Stimulated activated CD4-positive, alpha-beta T cell treated with anti-CD3 and anti-CD28 coated beads, Interleukin-4, amount 100 ng/mL, for 24 hours (primary cell): ENCODE measurements around the gene BSN.

Experiments used
- DNase-seq: peaks from one replicate; pipeline ENCODE4 v3.0.0-alpha.2; 2020

Gene BSN

DNA sequence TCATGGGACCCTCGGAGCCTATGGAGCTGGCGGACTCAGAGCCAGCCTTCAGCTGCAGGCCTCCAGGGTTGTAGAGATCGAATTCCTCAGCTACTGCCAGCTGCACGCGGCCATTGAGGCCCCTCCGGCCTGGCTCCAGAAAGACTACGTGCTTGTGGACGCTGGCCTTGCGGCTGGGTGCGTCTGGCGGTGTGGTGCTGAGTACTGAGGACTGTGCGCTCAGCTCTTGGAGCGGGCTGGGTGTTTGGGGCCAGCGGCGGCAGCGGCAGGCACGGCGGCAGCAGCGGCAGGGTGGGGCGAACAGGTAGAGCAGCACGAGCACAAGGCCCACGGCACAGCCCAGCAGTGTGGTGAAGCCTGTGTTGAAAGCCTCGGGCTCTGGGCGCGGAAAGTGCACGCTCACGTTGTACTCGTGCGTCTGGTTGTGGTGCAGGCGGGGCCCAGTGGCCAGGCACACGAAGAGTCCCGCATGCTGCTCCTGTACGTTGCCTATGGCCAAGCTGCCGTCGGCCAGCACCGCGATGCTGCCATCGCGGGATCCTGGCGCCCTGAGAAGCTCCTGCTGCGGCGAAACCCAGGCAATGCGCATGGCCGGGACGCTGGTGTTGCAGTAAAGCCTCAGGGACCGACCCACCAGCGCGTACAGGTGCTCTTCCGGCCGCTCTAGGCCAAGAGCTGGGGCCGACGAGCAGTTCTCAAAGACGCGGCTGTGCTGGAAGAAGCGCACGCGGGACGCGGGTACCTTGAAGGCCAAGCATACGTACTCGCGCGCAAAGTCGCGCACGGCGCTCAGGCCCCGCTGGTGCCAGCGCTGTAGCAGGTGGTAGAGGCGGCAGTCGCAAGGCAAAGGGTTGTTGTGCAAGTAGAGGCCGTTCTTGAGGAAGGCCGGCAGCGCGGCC, 163.9 kb downstream of the BSN start:
- DNase-seq = no peak

GRCh38 chr3:49718858-49719213, 164.6 kb downstream of the BSN start:
- DNase-seq = no peak

- DNase-seq = peak; percentile 92
Measured at GRCh38 chr3:49719214-49719884, 165.1 kb downstream of the BSN start, which contains the start of gene AMIGO3. Gene AMIGO3, minus strand, starts transcription at chr3:49719684. Its CDS starts 219 bp downstream, at chr3:49719465.
